ENCODE results near the gene ZBED1.
"Not testable (repeated sequence)": the region's sequence is repeated elsewhere in the genome, so short reads cannot be mapped to it uniquely, and the experiment has no call there.

The ZBED1 gene

DNA sequence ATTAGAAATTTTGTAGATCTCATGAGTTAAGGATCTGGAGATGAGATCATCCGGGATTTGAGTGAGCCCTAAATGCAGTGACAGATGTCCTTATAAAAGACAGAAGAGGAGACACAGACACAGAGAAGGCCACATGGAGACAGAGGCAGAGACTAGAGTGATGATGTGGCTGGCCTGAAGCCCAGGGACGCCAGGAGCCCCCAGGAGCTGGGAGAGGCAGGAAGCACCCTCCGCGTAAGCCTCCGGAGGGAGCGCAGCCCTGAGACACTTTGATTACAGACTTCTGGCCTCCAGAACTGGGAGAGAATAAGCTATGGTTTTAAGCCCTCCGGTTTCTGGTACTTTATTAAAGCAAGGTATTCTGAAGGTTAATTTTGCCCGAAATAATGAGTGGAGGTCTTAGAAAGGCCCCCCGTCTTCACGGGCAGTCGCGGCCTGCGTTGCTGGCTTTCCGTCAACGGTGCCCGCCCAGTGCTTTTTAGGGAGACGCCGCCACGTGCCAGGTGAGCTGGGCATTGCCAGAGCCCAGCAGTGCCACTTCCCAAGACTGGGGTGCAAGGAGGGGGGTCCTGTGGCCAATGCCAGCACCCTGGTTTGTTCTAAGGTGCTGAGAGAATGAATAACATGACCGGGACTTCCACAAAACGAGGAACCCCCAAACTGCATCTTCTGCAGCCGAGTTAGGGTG is 8.1 kb downstream of the ZBED1 start:
- no peak for DNase-seq

DNA sequence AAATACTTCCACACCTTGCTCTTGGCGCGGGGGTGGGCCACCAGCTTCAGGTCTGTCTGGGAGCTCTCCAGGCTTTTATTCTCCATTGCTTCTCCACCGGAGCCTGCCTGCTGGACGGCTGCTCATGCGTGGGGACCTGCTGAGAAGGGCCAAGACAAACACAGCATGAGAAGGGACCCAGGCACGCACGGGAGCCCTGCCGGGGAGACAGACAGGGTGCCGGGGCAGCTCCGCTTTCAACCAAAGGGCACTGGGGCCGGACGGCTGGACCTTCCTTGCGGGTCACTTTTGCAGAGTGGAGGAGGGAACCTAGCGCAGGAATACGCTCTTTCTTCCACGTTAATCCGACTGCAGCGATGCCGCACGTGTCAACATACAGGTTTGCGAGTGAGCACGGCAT is 10.1 kb downstream of the ZBED1 start:
- no peak for DNase-seq

DNA sequence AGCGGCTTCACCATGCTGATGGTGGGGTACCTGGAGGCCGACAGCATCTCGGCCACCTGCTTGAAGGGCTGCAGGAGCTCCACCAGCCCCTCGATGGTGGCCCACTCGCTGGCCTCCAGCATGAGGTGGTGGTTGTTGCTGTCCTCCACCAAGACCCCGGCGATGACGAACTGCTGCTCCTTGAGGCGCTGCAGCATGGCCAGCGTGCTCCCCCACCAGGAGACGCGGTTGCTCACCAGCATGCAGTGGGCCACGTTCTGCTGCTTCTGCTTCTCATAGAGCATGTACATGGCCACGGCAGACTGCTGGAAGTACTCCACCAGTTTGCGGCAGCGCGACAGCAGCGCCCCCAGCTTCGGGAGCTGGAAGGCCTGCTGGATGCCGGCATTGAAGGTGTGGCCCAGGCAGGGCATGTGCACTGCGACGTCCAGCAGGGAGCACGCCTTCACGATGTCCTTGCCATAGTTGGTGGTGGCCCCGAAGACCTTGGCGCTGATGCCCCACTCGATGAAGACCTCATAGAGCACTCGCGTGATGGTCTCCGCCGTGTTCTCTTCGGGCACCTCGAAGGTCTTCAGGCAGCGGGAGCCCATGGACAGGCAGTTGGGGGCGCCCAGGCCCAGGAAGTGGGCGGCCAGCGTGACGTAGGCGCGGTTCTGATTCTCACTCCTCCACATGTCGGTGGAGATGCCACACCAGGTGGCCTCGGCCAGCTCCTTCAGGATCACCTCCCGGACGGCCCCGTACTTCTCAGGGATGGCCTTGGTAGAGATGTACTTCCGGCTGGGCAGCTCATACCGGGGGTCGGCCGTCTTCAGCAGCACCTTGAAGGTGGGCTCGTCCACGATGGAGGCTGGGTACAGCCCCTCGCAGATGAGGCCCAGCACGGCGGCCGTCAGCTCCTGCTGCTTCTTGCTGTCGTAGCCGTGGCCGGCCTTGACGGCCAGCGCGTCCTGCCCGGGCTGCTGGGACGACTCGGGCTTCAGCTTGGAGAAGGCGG is 11.0 kb downstream of the ZBED1 start:
- no peak for DNase-seq

DNA sequence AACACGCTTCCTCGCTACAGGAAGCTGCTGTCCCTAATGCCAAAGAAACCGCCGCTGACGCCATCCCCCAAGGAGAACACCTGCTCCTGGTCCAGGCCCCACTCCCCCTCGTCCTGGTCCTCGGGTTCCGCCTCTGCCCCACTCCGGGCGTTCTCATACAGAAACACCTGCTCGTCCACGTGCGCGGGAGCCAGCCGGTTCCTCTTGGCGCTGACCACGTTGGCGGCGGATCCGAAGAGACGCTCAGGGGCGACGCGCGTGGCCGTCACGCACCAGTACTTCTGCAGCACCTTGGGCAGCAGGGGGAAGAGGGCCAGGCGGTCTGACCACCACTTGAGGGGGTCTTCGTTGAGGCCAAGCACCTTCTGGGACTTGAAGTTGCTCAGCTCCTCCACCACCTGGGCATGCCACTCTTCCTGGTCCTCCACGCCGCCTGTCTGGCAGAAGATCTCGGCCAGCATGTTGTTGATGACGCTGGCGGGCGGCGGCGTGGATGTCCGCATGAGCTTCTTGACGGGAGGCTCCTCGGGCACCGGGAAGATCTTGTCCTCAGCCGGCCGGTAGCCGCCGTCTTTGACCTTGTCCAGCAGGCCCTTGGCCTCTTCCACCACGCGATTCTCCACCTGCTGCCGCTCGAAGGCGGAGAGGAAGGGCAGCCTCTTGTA is 12.0 kb downstream of the ZBED1 start:
- DNase-seq: no peak

DNA sequence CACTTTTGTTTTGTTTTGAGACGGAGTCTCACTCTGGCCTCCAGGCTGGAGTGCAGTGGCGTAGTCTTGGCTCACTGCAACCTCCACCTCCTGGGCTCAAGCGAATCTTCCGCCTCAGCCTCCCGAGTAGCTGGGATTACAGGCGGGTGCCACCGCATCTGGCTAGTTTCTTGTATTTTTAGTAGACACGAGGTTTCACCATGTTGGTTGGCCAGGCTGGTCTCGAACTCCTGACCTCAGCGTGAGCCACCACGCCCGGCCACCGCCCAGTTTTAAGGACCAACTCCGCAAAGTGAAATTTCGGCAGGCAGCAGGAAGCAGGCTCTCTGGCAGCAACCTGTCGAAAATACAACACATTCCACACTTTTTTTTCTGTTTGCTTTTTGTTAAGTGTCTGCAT is 13.4 kb downstream of the ZBED1 start:
- DNase-seq: no peak

DNA sequence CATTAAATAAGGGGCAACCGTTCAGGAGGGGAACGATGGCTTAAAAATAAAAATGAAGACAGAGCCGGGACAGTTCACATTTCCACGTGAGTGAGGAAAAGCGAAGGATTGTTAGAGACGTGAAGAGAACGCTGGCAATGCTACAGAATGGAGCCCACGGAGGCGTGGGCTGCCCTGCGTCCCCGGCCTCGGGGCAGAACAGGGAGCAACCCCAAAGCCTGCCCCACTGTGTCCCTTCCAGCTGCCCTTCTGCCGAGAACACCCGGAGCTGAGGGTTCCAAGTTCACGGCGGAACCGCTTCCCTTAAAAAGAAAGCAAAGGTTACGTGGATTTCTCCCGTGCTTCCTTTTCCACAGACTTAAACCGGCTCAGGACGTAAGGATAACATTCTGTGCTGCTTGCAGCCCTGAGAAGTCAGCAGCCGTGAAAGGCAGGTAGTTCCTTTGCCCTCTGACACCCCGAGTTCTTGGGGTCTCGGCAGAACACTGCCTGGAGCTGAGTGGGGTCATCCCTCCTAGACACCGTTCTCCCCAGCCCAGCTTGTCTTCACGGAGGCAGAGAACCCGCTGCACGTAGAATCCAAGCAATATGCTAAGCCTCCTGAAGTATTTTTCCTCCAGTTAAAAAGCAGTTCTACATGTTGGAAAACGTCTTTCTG is 14.2 kb downstream of the ZBED1 start:
- DNase-seq: no peak

DNA sequence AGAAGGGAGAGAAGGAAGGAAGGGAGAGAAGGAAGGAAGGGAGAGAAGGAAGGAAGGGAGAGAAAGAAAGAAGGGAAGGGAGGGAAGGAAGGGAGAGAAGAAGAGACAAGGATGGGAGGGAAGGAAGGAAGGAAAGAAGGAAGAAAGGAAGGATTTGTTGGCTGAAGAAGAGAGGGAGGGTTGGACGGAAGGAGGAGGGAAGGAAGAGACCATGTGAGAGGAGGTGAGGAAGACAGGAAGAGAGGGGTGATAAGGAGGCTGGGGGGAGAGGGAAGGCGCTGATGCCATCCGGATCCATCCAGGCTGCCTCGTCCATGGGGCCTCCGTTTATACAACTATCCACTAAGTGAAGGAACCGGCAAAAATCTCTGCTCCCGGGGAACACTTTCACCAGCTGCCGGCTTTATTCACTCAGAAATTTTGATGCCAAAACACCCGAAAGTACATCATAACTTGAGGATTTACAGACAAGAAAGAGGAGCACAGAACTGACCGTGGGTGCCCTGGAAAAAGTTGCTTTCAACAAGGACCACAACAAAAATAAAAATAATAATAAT is 14.9 kb downstream of the ZBED1 start:
- DNase-seq: no peak

DNA sequence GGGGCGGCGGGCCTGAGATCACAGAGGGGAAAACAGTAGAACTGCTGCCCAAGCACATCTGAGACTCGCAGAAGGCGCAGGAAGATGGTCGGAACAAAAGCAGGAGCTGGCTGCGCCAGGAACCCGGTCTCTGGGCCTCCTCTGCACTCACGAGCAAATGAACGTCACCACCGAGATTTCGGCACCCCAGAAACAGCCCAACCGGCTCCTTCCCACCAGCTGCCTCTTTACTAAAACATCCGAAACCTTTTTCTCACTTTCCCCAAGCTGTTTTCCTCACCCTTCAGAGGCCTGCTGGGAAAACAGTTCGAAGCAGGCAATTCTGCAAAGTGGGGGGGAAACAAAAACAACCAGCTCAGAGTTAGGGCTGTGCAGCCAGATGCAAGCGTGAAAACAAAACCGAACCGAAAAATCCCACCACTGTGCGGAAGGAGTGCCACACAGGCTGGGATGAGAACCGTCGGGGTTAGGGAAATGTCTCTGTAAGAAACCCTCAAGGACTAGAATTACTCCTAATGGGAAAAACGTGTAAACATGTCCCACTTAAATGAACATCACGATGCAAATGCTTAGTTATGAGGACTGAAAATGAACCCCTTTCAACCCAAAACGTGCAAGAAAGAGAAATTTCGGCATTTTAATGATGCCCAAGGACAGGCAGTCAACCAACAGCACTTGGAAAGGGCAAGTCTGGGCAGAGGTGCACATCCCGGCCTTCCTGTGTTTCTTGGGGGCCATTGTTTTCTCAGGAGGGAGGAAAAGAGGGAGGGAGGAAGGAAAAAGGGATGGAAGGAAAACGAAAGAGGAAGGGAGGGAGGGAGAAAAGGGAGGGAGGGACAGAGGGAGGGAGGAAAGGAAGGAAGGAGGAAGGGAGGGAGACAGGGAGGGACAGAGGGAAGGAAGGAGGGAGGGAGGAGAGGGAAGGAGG is 15.8 kb downstream of the ZBED1 start:
- no peak for DNase-seq

DNA sequence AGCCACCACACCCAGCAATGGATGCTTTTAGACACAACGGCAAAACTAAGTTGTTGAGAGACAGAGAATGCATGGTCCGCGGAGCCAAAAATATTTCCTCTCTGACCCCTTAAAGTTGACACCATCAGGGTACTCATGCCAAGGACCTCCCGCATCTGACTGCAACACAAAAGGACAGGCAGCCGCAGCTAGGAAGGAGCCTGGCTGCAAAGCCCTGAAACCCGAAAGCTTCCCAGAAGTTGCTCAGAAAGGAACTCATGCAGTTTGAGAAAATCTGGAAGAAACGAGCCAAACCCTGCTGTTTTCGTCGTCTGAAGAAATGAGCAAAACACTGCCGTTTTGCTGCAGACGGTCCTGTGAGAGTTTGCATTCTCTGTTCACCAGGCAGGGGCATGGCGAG is 16.5 kb downstream of the ZBED1 start:
- DNase-seq: no peak

DNA sequence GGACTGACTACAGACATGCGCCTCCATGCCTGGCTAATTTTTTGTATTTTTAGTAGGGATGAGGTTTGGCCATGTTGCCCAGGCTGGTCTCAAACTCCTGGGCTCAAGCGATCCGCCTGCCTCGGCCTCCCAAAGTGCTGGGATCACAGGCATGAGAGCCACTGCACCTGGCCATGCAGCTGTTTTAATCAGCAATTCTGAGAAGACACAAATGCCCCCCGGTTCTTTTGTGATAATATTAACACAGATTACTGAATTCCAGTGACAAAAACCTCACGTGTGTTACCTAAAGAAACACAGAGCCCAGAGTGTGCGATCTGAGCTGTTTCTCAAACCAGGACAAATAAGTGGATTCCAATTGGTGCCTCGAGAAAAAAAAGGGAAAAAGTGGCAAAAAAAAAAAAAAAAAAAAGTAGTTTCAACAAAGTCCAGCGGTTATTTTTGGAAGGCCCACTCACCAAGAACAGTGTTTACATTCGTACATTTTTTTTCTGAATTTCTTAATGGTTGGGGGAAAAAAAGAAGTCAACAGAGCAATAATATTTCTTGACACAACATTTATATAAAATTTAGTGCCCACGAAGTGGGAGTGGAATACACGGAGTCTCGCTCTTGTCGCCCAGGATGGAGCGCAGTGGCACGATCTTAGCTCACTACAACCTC is 17.2 kb downstream of the ZBED1 start:
- no peak for DNase-seq

DNA sequence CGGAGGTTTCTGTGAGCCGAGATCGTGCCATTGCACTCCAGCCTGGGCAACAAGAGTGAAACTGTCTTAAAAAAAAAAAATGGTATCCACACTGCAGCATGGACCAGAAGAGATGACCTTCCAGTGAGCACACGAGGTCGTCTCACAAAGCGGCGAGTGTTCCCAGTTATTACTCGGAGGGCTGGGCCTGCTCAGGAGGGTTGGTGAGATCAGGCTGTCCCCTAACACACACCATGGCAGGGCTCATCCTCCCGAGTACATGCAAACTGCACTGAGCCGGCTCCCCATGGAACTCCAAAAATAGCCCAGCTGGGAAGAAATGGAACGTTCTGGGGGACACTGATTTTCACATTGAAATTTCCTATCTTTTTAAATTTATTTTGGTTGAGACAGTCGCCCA is 19.2 kb downstream of the ZBED1 start:
- DNase-seq: not testable (repeated sequence)

DNA sequence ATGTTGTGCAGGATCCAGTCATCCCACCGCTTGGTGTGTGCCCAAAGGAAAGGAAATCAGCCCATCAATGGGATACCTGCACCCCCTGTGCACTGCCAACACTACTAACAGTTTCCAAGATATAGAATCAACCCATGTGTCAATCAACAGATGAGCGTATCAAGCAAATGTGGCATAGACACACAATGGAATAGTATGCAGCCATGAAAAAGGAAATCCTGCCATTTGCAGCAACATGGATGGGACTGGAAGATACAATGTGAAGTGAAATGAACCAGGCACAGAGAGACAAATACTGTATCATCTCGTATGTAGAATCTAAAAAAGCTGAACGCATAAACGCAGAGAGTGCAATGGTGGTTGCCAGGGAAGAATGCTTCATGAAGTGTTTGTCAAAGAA is 20.8 kb downstream of the ZBED1 start:
- not testable (repeated sequence) for DNase-seq

DNA sequence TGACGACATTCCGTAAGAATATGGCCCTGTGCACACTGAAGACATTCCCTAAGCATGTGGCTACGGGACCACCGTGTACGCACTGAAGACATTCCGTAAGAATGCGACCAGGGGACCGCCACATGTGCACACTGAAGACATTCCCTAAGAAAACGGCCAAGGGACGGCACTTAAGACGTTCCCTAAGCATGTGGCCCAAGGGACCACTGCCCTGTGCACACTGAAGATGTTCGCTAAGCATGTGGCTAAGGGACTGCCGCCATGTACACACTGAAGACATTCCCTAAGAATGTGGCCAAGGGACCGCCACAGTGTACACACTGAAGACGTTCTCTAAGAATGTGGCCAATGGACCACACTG is 21.4 kb downstream of the ZBED1 start:
- no peak for DNase-seq

DNA sequence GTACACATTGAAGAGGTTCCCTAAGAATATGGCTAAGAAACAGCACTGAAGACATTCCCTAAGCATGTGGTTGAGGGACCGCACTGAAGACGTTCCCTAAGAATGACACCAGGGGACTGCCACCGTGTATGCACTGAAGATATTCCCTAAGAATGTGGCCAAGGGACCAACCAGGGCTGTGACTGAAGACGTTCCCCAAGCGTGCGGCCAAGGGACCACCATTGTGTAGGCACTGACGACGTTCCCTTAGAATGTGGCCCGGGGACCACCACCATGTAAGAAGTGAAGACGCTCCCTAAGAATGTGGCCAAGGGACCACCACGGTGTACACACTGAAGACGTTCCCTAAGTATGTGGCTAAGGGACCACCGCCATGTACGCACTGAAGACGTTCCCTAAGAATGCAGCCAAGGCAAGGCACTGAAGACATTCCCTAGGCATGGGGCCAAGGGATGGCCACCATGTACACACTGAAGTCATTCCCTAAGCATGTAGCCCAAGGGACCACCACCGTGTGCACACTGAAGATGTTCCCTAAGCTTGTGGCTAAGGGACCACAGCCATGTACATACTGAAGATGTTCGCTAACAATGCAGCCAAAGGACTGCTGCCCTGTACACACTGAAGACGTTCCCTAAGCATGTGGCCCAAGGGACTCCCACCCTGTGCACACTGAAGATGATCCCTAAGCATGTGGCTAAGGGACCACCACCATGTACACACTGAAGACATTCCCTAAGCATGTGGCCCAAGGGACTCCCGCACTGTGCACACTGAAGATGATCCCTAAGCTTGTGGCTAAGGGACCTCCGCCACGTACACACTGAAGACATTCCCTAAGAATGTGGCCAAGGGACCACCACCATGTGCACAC is 22.0 kb downstream of the ZBED1 start:
- DNase-seq: no peak

DNA sequence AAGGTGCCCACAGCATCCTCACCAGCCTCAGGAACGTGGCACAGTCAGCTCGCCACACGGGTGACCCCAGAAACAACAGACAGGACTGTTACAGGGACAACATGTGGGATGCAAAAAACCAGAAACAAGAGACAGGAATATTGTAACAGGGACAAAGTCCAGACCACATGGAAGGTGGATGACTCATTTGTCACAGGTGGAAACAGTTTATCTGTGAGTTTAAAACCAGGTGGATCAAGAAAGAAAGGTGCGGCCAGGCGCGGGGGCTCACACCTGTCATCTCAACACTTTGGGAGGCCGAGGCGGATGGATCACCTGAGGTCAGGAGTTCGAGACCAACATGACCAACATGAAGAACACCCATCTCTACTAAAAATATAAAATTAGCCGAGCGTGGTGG is 23.5 kb downstream of the ZBED1 start:
- DNase-seq: not testable (repeated sequence)

DNA sequence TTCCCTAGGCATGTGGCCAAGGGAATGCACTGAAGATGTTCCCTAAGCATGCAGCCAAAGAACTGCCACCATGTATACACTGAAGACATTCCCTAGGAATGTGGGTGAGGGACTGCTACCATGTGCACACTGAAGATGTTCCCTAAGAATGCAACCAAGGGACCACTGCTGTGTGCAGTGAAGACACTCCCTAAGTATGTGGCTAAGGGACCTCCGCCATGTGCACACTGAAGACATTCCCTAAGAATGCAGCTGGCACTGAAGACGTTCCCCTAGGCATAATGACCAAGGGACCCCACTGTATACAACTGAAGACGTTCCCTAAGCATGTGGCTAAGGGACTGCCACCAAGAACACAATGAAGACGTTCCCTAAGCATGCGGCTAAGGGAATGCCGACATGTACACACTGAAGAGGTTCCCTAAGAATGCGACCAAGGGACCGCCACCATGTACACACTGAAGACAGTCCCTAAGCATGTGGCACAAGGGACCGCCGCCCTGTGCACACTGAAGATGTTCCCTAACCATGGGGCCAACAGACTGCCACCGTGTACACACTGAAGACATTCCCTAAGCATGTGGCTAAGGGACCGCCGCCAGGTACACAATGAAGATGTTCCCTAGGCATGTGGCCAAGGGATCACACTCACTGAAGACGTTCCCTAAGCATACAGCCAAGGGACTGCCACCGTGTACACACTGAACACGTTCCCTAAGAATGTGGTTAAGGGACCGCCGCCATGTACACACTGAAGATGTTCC is 25.6 kb downstream of the ZBED1 start:
- DNase-seq: no peak

DNA sequence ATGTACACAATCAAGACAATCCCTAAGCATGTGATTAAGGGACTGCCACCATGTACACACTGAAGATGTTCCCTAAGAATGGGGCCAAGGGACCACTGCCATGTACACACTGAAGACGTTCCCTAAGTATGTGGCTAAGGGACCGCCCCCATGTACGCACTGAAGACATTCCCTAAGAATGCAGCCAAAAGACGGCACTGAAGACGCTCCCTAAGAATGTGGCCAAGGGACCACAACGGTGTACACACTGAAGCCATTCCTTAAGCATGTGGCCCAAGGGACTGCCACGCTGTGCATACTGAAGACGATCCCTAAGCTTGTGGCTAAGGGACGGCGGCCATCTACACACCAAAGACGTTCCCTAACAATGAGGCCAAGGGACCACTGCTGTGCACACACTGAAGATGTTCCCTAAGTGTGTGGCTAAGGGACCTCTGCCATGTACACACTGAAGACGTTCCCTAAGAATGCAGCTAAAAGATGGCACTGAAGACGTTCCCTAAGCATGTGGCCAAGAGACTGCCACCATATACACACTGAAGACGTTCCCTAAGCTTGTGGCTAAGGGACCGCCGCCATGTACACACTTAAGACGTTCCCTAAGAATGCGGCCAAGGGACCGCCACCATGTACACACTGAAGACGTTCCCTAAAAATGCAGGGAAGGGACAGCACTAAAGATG is 26.4 kb downstream of the ZBED1 start:
- no peak for DNase-seq

DNA sequence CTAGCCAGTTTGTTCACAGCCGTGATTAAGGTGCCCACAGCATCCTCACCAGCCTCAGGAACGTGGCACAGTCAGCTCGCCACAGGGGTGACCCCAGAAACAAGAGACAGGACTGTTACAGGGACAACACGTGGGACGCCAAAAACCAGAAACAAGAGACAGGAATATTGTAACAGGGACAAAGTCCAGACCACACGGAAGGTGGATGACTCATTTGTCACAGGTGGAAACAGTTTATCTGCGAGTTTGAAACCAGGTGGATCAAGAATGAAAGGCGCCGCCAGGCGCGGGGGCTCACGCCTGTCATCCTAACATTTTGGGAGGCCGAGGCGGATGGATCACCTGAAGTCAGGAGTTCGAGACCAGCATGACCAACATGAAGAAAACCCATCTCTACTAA is 27.7 kb downstream of the ZBED1 start:
- not testable (repeated sequence) for DNase-seq

DNA sequence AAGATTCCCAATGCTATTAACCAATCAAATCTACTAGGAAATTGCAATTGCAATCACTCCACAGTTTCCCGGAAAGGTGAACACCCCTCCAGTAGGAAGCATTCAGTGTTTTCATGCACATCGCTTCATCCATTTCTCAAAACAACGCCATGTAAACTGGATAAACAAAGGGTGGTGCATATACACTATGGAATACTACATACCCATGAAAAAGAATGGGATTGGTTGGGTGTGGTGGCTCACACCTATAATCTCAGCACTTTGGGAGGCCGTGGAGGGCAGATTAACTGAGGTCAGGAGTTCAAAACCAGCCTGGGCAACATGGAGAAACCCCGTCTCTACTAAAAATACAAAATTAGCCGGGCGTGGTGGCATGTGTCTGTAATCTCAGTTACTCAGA is 29.1 kb downstream of the ZBED1 start:
- DNase-seq: no peak
